SU-DHL-6 (cell line): Measurements from ENCODE around the gene IL22.

Experiments
- H2AFZ ChIP-seq: fragments of 200-600 bp; sonication (generic); 2 replicates; pipeline ENCODE4 v1.6.1; 2014; ENCODE audit warnings: low read depth, mild to moderate bottlenecking, moderate library complexity, mixed read lengths, antibody characterized with exemption, low read length; ENCODE audit not compliant: severe bottlenecking
- H3F3A ChIP-seq: fragments of 200-600 bp; shearing (Covaris generic); 2 replicates; pipeline ENCODE4 v1.6.0; 2016; ENCODE audit warnings: antibody characterized with exemption, mild to moderate bottlenecking; ENCODE audit not compliant: insufficient read depth
- H3K27ac ChIP-seq: fragments of 200-600 bp; sonication (generic); 2 replicates; pipeline ENCODE4 v1.5.1; 2016; ENCODE audit warnings: low read depth, mild to moderate bottlenecking, low read length, moderate library complexity, mixed read lengths
- H3K27me3 ChIP-seq: fragments of 200-600 bp; sonication (generic), shearing (Covaris generic); 2 replicates; pipeline ENCODE4 v1.6.0; 2014; ENCODE audit warnings: mild to moderate bottlenecking, low read length
- H3K36me3 ChIP-seq: fragments of 200-600 bp; sonication (generic); 2 replicates; pipeline ENCODE4 v1.6.1; 2014; ENCODE audit warnings: mild to moderate bottlenecking, low read length, mixed read lengths
- H3K4me2 ChIP-seq: fragments of 300-600, 200-600 bp; shearing (Covaris generic), sonication (generic); 2 replicates; pipeline ENCODE4 v1.6.0; 2014; ENCODE audit warnings: low read length, low read depth, mild to moderate bottlenecking; ENCODE audit not compliant: poor library complexity, severe bottlenecking
- H3K4me3 ChIP-seq: fragments of 200-600 bp; sonication (generic); 2 replicates; pipeline ENCODE4 v1.5.1; 2014; ENCODE audit warnings: antibody characterized with exemption, low read length, mild to moderate bottlenecking, mixed read lengths; ENCODE audit not compliant: insufficient read depth, poor library complexity, severe bottlenecking
- H3K79me2 ChIP-seq: fragments of 200-600 bp; sonication (generic); 2 replicates; pipeline ENCODE4 v1.6.1; 2014; ENCODE audit warnings: mild to moderate bottlenecking, low read length, moderate library complexity; ENCODE audit not compliant: insufficient read depth
- H3K9ac ChIP-seq: fragments of 200-600 bp; sonication (generic); 2 replicates; pipeline ENCODE4 v1.7.0; 2014; ENCODE audit warnings: mild to moderate bottlenecking, low read length
- H3K9me2 ChIP-seq: fragments of 200-600 bp; sonication (generic); replicated peaks from 2 replicates; pipeline ENCODE4 v1.6.1; 2014; ENCODE audit warnings: low read length; ENCODE audit not compliant: insufficient read depth
- H3K9me3 ChIP-seq: fragments of 200-600 bp; sonication (generic); 2 replicates; pipeline ENCODE4 v1.6.1; 2014; ENCODE audit warnings: low read length, mixed read lengths; ENCODE audit not compliant: insufficient read depth
- H4K20me1 ChIP-seq: fragments of 200-600 bp; sonication (generic); 2 replicates; pipeline ENCODE4 v1.6.1; 2014; ENCODE audit warnings: low read depth, mild to moderate bottlenecking, antibody characterized with exemption, low read length, moderate library complexity, mixed read lengths
- EZH2phosphoT487 ChIP-seq: fragments of 200-600 bp; sonication (generic), shearing (Covaris generic); conservative IDR thresholded peaks from 2 replicates; pipeline ENCODE4 v1.6.1; 2018; ENCODE audit warnings: mild to moderate bottlenecking, antibody characterized with exemption, low read length, moderate library complexity, mixed read lengths
- TF ChIP-seq, protein P1 (sequence below): fragments of 200-600 bp; sonication (generic); IDR thresholded peaks from one replicate; pipeline ENCODE4 v1.5.1; 2017; ENCODE audit warnings: antibody characterized with exemption, mild to moderate bottlenecking, low read length, moderate library complexity; ENCODE audit not compliant: insufficient read depth, poor library complexity, severe bottlenecking

IL22 gene

DNA sequence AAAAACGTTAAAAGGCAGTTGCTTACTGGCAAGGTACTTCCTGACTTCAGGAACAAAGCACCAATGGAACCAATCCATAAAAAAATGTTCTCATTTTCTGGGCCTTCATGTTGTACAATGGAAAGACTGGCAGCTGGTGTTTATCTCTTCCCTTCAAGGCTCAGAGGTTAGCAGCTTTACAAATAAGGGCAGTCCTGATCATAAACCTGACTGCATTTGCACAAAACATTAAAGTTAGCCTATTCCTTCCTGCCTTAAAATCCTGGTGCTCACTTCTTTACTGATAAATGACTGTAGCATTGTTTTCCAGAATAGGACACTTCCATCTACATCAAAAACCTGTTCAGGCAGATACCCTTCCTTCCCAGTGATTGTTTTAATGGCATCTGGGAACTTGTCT lies 47.0 kb downstream of the IL22 start:
- H4K20me1 ChIP-seq, result no peaks in the 10 kb centered on the region
- H3K27me3 ChIP-seq, result no peaks in the 10 kb centered on the region
- no peak overlapping the region for H3K27ac ChIP-seq
- H3K4me3 ChIP-seq, result no peak overlapping the region
- H3K79me2 ChIP-seq, result no peaks in the 10 kb centered on the region
- no peak for TF ChIP-seq EZH2phosphoT487
- TF ChIP-seq, protein P1, sequence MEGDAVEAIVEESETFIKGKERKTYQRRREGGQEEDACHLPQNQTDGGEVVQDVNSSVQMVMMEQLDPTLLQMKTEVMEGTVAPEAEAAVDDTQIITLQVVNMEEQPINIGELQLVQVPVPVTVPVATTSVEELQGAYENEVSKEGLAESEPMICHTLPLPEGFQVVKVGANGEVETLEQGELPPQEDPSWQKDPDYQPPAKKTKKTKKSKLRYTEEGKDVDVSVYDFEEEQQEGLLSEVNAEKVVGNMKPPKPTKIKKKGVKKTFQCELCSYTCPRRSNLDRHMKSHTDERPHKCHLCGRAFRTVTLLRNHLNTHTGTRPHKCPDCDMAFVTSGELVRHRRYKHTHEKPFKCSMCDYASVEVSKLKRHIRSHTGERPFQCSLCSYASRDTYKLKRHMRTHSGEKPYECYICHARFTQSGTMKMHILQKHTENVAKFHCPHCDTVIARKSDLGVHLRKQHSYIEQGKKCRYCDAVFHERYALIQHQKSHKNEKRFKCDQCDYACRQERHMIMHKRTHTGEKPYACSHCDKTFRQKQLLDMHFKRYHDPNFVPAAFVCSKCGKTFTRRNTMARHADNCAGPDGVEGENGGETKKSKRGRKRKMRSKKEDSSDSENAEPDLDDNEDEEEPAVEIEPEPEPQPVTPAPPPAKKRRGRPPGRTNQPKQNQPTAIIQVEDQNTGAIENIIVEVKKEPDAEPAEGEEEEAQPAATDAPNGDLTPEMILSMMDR, result no peak
- H2AFZ ChIP-seq, result no peak overlapping the region
- no peak overlapping the region for H3K4me2 ChIP-seq
- no peak overlapping the region for H3K9ac ChIP-seq
- no peaks in the 10 kb centered on the region for H3F3A ChIP-seq
- no peaks in the 10 kb centered on the region for H3K9me3 ChIP-seq
- no peaks in the 10 kb centered on the region for H3K36me3 ChIP-seq
- H3K9me2 ChIP-seq, result no peaks in the 10 kb centered on the region

DNA sequence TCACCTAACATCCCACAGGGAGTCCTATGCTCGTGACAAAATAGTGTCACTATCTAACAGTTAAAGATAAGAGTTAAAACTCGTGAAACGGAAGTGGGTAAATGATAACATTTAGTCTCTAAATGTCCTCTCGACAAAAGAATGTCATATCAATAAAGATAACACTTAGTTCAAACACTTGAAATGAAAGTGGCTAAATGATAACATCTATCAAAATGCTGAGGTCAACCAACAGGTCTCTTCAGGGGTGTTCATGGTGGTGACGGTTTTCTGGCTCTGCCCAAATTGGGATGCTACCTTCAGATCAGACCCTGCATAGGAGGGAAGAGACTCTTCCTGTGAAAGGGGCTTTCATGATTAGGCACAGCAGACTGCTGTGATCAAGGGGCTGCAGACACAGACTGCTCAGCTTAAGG lies 49.9 kb downstream of the IL22 start:
- TF ChIP-seq EZH2phosphoT487, result no peak
- TF ChIP-seq, protein P1, result no peak
- Histone ChIP-seq H3K4me2 (no peak overlapping the region), H3K79me2 (no peaks in the 10 kb centered on the region), H3K36me3 (no peaks in the 10 kb centered on the region), H3K27ac (no peak overlapping the region), H4K20me1 (no peaks in the 10 kb centered on the region), H3K9ac (no peak overlapping the region), H3K9me2 (no peaks in the 10 kb centered on the region), H3K4me3 (no peak overlapping the region), H3K9me3 (no peaks in the 10 kb centered on the region), H2AFZ (no peak overlapping the region), H3F3A (no peaks in the 10 kb centered on the region), H3K27me3 (no peaks in the 10 kb centered on the region)

DNA sequence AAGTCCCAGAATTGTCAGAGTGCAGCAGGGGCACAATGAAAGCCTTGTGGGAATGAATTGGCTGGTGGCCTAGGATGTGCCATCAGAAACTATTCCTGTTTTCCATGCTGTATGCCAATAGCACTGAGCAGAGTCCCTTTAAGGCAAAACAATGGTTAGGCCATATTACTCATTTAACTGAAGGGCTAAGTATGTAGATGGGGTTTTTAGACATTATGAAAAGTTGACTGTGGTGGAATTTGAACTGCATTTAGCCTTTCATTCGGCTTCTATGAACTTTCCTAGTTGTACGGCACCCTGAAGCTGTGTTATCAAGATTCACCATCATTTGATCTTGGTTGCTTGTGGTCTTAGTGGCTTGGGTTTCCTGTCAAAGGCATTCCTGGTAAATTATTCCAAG lies 52.5 kb downstream of the IL22 start:
- Histone ChIP-seq H3K4me2 (no peak overlapping the region), H3K9ac (no peak overlapping the region), H4K20me1 (no peaks in the 10 kb centered on the region)

More for the DNA sequence above, 52.5 kb downstream of the IL22 start:
- Histone ChIP-seq H3K27me3 (no peaks in the 10 kb centered on the region), H2AFZ (no peak overlapping the region), H3K9me2 (no peaks in the 10 kb centered on the region), H3K36me3 (no peaks in the 10 kb centered on the region), H3K79me2 (no peaks in the 10 kb centered on the region), H3K4me3 (no peak overlapping the region), H3K27ac (no peak overlapping the region), H3F3A (no peaks in the 10 kb centered on the region), H3K9me3 (no peaks in the 10 kb centered on the region)
- TF ChIP-seq, protein P1, result no peak
- TF ChIP-seq EZH2phosphoT487, result no peak
